H1 (cell line): ENCODE data around the gene PITPNC1. TPM values are rescaled to one million over a fixed set of nuclear protein-coding genes. Genes with fewer than 3 reads are reported as not detected.
A peak's percentile ranks its signal among the peaks of the same experiment; 100 is the strongest.

ENCODE experiments used
- CTCF ChIA-PET: fragments of 300-600 bp; sonication (Branson Sonifier 250); formaldehyde crosslinking; loops from one replicate; lab custom pipeline; 2021; ENCODE audit not compliant: partially characterized antibody; lab: Charles Lee
- POLR2A ChIA-PET: fragments of 300-600 bp; sonication (Branson Sonifier 250); formaldehyde crosslinking; loops from one replicate; lab custom pipeline; 2021; ENCODE audit warnings: inconsistent platforms; ENCODE audit not compliant: partially characterized antibody; lab: Charles Lee
- DNase-seq, 2 experiments: peaks; one replicate each; pipeline versions ENCODE4 v3.0.0 to v3.0.0-alpha.2; 2010 to 2022; ENCODE audit warnings: low spot score in 2 of 2, low read depth in 1 of 2, mixed read lengths in 1 of 2
- FAIRE-seq: peaks from 2 replicates; lab custom pipeline; 2011; peaks lifted over from hg19 to GRCh38; lab: Jason Lieb, UNC
- H2AFZ ChIP-seq: 2 replicates; pipeline ENCODE4 v1.8.1; 2012; ENCODE audit warnings: low read length, inconsistent platforms
- H2AK5ac ChIP-seq: 2 replicates; pipeline ENCODE4 v1.6.1; 2013; ENCODE audit warnings: low read depth, low read length
- H2BK120ac ChIP-seq: replicated peaks from 2 replicates; pipeline ENCODE3; 2013; ENCODE audit warnings: low read depth, low read length, inconsistent platforms
- H2BK12ac ChIP-seq: 2 replicates; pipeline ENCODE4 v1.6.1; 2013; ENCODE audit warnings: low read depth, low read length
- H2BK15ac ChIP-seq: 2 replicates; pipeline ENCODE4 v1.6.1; 2013; ENCODE audit warnings: low read length
- H2BK20ac ChIP-seq: 2 replicates; pipeline ENCODE4 v1.6.1; 2013; ENCODE audit warnings: low read length
- H2BK5ac ChIP-seq: 2 replicates; pipeline ENCODE4 v1.6.1; 2013; ENCODE audit warnings: low read depth, low read length
- H3K14ac ChIP-seq: 2 replicates; pipeline ENCODE4 v1.6.1; 2013; ENCODE audit warnings: inconsistent platforms; ENCODE audit not compliant: insufficient read length
- H3K18ac ChIP-seq: 2 replicates; pipeline ENCODE4 v1.6.1; 2013; ENCODE audit warnings: low read length; ENCODE audit errors: extremely low read depth
- H3K23ac ChIP-seq: 2 replicates; pipeline ENCODE4 v1.6.1; 2013; ENCODE audit warnings: inconsistent platforms; ENCODE audit not compliant: insufficient read length
- H3K23me2 ChIP-seq: 2 replicates; pipeline ENCODE4 v1.6.1; 2013; ENCODE audit warnings: low read depth, low read length
- H3K27ac ChIP-seq: 2 replicates; pipeline ENCODE4 v1.6.1; 2011; ENCODE audit warnings: low read depth, low read length, inconsistent platforms
- H3K27me3 ChIP-seq, 4 experiments: replicated peaks in 1 of 4; 1 replicate in 1 of 4; 2 replicates in 3 of 4; pipeline versions ENCODE4 v1.6.1 to v1.8.1; 2011 to 2013; ENCODE audit warnings: low read length in 3 of 4, mild to moderate bottlenecking in 3 of 4, inconsistent platforms in 2 of 4, mixed read lengths in 2 of 4, moderate library complexity in 1 of 4; ENCODE audit not compliant: control insufficient read depth in 3 of 4, insufficient read depth in 3 of 4; ENCODE audit errors: extremely low read depth in 1 of 4
- H3K36me3 ChIP-seq, 4 experiments: 2 replicates each; pipeline versions ENCODE4 v1.6.1 to v1.8.1; 2011 to 2013; ENCODE audit warnings: mild to moderate bottlenecking in 4 of 4, low read length in 3 of 4, moderate library complexity in 2 of 4, control low read depth in 1 of 4, inconsistent platforms in 1 of 4; ENCODE audit not compliant: insufficient read depth in 4 of 4, control insufficient read depth in 2 of 4
- H3K4ac ChIP-seq: replicated peaks from 2 replicates; pipeline ENCODE3; 2013; ENCODE audit warnings: low read length, low read depth, mixed read lengths, inconsistent platforms; ENCODE audit not compliant: insufficient read length
- H3K4me1 ChIP-seq, 4 experiments: replicated peaks in 1 of 4; 1 replicate in 1 of 4; 2 replicates in 3 of 4; pipeline versions ENCODE4 v1.6.1 to v1.8.1; 2011 to 2013; ENCODE audit warnings: low read length in 3 of 4, inconsistent platforms in 2 of 4, mixed read lengths in 1 of 4; ENCODE audit not compliant: insufficient read depth in 4 of 4, control insufficient read depth in 3 of 4
- H3K4me2 ChIP-seq, 2 experiments: 2 replicates each; pipeline versions ENCODE4 v1.6.1 to v1.8.1; 2011 to 2013; ENCODE audit warnings: low read depth in 2 of 2, low read length in 2 of 2, control low read depth in 1 of 2, inconsistent platforms in 1 of 2, mild to moderate bottlenecking in 1 of 2; ENCODE audit not compliant: insufficient read depth in 1 of 2
- H3K4me3 ChIP-seq, 4 experiments: fragments of 200-600, 300-600 bp in 1 of 4; sonication (generic), shearing (Covaris generic), sonication (Bioruptor Twin) in 1 of 4; 2 replicates each; pipeline versions ENCODE4 v1.5.1 to v1.8.1; 2011 to 2016; ENCODE audit warnings: low read length in 4 of 4, low read depth in 3 of 4, control low read depth in 2 of 4, inconsistent platforms in 2 of 4, mild to moderate bottlenecking in 2 of 4, mixed read lengths in 1 of 4, moderate library complexity in 1 of 4; ENCODE audit not compliant: insufficient read depth in 2 of 4; ENCODE audit errors: extremely low read depth in 1 of 4
- H3K56ac ChIP-seq: replicated peaks from 2 replicates; pipeline ENCODE3; 2013; ENCODE audit warnings: low read depth, mild to moderate bottlenecking, mixed read lengths, low read length, inconsistent platforms; ENCODE audit not compliant: insufficient read length
- H3K79me1 ChIP-seq: 2 replicates; pipeline ENCODE4 v1.6.1; 2013; ENCODE audit warnings: low read depth, low read length, control low read depth
- H3K79me2 ChIP-seq, 2 experiments: 2 replicates each; pipeline versions ENCODE4 v1.6.1 to v1.8.1; 2012 to 2013; ENCODE audit warnings: low read length in 2 of 2, mild to moderate bottlenecking in 2 of 2, inconsistent platforms in 1 of 2; ENCODE audit not compliant: insufficient read depth in 2 of 2, control insufficient read depth in 1 of 2
- H3K9ac ChIP-seq, 4 experiments: replicated peaks in 1 of 4; 1 replicate in 1 of 4; 2 replicates in 3 of 4; pipeline versions ENCODE4 v1.6.1 to v1.8.1; 2011 to 2013; ENCODE audit warnings: low read depth in 3 of 4, low read length in 3 of 4, control low read depth in 2 of 4, mild to moderate bottlenecking in 2 of 4, moderate library complexity in 2 of 4, inconsistent platforms in 1 of 4; ENCODE audit errors: extremely low read depth in 1 of 4
- H3K9me3 ChIP-seq, 2 experiments: 2 replicates each; pipeline versions ENCODE4 v1.6.1 to v1.8.1; 2012 to 2013; ENCODE audit warnings: mild to moderate bottlenecking in 2 of 2, moderate library complexity in 2 of 2, control low read depth in 1 of 2, inconsistent platforms in 1 of 2, low read depth in 1 of 2, low read length in 1 of 2, mixed read lengths in 1 of 2; ENCODE audit not compliant: insufficient read depth in 2 of 2
- H4K20me1 ChIP-seq, 2 experiments: replicated peaks in 1 of 2; 2 replicates each; pipeline versions ENCODE3 to v1.8.1; 2011 to 2013; ENCODE audit warnings: inconsistent platforms in 2 of 2, low read length in 2 of 2, mild to moderate bottlenecking in 1 of 2; ENCODE audit not compliant: insufficient read depth in 2 of 2, control insufficient read depth in 1 of 2
- H4K5ac ChIP-seq: 2 replicates; pipeline ENCODE4 v1.6.1; 2013; ENCODE audit warnings: low read length, low read depth, mixed read lengths, inconsistent platforms; ENCODE audit not compliant: insufficient read length
- H4K8ac ChIP-seq: 2 replicates; pipeline ENCODE4 v1.8.0; 2013; ENCODE audit warnings: mild to moderate bottlenecking, moderate library complexity, low read length, inconsistent platforms; ENCODE audit not compliant: insufficient read depth; ENCODE audit errors: extremely low read depth
- H4K91ac ChIP-seq: replicated peaks from 2 replicates; pipeline ENCODE3; 2013; ENCODE audit warnings: low read length, mixed read lengths, inconsistent platforms; ENCODE audit not compliant: insufficient read length
- BRCA1 ChIP-seq: IDR thresholded peaks from 2 replicates; pipeline ENCODE4 v1.6.1; 2012; ENCODE audit warnings: low read depth, low read length, improper control_type of control experiment
- CHD1 ChIP-seq: IDR thresholded peaks from 2 replicates; pipeline ENCODE4 v1.6.1; 2012; ENCODE audit warnings: low read depth, low read length, improper control_type of control experiment
- EGR1 ChIP-seq: IDR thresholded peaks from 2 replicates; pipeline ENCODE4 v1.6.1; 2011; ENCODE audit warnings: low read depth, low read length, borderline replicate concordance
- GABPA ChIP-seq: IDR thresholded peaks from 2 replicates; pipeline ENCODE4 v1.6.1; 2011; ENCODE audit warnings: mild to moderate bottlenecking, low read length, moderate library complexity, borderline replicate concordance; ENCODE audit not compliant: insufficient read depth
- NANOG ChIP-seq: IDR thresholded peaks from 2 replicates; pipeline ENCODE4 v1.6.1; 2011; ENCODE audit warnings: low read length, low read depth, mild to moderate bottlenecking, inconsistent platforms; ENCODE audit not compliant: insufficient read depth, poor library complexity, severe bottlenecking
- RAD21 ChIP-seq, 2 experiments: IDR thresholded peaks in 1 of 2; conservative IDR thresholded peaks in 1 of 2; 2 replicates each; pipeline ENCODE4 v1.6.1; 2011; ENCODE audit warnings: low read depth in 2 of 2, low read length in 2 of 2, improper control_type of control experiment in 1 of 2, inconsistent platforms in 1 of 2, mild to moderate bottlenecking in 1 of 2, moderate library complexity in 1 of 2
- RNF2 ChIP-seq: fragments of 200-900, 300-1000 bp; sonication (generic); IDR thresholded peaks from 2 replicates; pipeline ENCODE4 v1.7.1; 2016; ENCODE audit warnings: borderline replicate concordance, low read depth, mild to moderate bottlenecking, antibody characterized with exemption, low read length; ENCODE audit not compliant: poor library complexity, severe bottlenecking; ENCODE audit errors: missing control alignments
- SIX5 ChIP-seq: IDR thresholded peaks from 2 replicates; pipeline ENCODE4 v1.6.1; 2011; ENCODE audit warnings: mild to moderate bottlenecking, low read depth, low read length
- TAF7 ChIP-seq: optimal IDR thresholded peaks from 2 replicates; pipeline ENCODE3; 2011; ENCODE audit warnings: low read depth, mild to moderate bottlenecking, inconsistent platforms, low read length, moderate library complexity, borderline replicate concordance
- TBP ChIP-seq: IDR thresholded peaks from 2 replicates; pipeline ENCODE4 v1.6.1; 2011; ENCODE audit warnings: low read depth, low read length, improper control_type of control experiment
- TEAD4 ChIP-seq: IDR thresholded peaks from 2 replicates; pipeline ENCODE4 v1.6.1; 2012; ENCODE audit warnings: low read depth, low read length, inconsistent platforms, mixed read lengths
- ZNF274 ChIP-seq: IDR thresholded peaks from 2 replicates; pipeline ENCODE4 v1.7.0; 2012; ENCODE audit warnings: low read length, borderline replicate concordance; ENCODE audit errors: extremely low read depth
- WGBS, 2 experiments: shearing (Covaris generic) in 1 of 2; methylation state at CpG; one replicate each; pipeline versions ENCODE4 v1.1.6 to v1.1.7; 2013 to 2015; ENCODE audit warnings: low lambda C conversion rate in 2 of 2, mixed read lengths in 2 of 2, inconsistent platforms in 1 of 2, low coverage in 1 of 2, missing lambda C conversion rate in 1 of 2; ENCODE audit not compliant: insufficient replicate concordance in 2 of 2, insufficient coverage in 1 of 2, insufficient read length in 1 of 2; ENCODE audit errors: extremely low coverage in 1 of 2, missing lambda C conversion rate in 1 of 2; 5-methylcytosine and 5-hydroxymethylcytosine counted together
- polyA plus RNA-seq, 7 experiments: library from polyadenylated mRNA; depleted of rRNA in 3 of 7; stranded (reverse) in 5 of 7; unstranded in 2 of 7; fragments of >200 nt in 5 of 7; fragments of 200-250 nt in 2 of 7; gene quantifications; 1 replicate in 5 of 7; 2 replicates in 1 of 7; 4 replicates in 1 of 7; pipeline versions ENCODE4 v1.2.1 to v1.2.3, GENCODE V29; 2011 to 2013; ENCODE audit warnings: missing spikeins in 2 of 7, mixed read lengths in 2 of 7
- total RNA-seq: library from RNA; stranded (reverse); fragmentation: NEBNext Ultra II Directional; extraction: Animal tissue kit (Norgen Biotek cat#: 25700); gene quantifications from 2 replicates; pipeline ENCODE4 v1.2.1, GENCODE V29; 2021

Gene PITPNC1
- total and polyA plus RNA-seq, 2 of the 8 experiments (the other 6 are each of a cell fraction or from before 2014, with no cell fraction given) = 17.6 to 54.7 TPM

DNA sequence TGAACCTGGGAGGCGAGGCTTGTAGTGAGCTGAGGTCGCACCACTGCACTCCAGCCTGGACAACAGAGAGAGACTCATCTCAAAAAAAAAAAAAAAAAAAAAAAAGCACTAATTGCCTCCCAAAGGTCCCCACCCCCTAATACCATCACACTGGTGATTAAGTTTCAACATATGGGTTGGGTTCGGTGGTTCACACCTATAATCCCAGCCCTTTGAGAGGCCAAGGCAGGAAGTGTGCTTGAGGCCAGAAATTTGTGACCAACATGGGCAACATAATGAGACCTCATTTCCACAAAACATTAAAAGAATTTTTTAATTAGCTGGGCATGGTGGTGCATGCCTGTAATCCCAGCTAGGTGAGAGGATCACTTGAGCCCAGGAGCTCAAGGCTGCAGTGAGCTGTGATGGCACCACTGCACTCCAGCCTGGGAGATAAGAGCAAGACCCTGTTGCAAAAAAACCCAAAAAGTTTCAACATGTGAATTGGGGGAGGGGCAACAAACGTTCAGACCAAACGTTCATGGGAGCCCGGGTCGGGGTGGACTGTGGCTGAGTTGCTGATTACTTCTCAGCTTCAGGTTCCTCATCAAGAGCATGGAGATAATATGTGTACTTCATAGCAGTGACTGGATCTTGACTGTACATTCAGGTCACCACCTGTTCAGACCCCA is 278.5 kb downstream of the PITPNC1 start:
- no peaks in the 10 kb centered on the region for H3K36me3 ChIP-seq
- no peaks in the 10 kb centered on the region for H3K23me2 ChIP-seq
- H3K27me3 ChIP-seq = no peaks in the 10 kb centered on the region
- no peak overlapping the region for H3K14ac ChIP-seq
- H2BK120ac ChIP-seq = no peak overlapping the region
- no peak overlapping the region for H2AFZ ChIP-seq
- H3K27ac ChIP-seq = no peak overlapping the region
- H2BK15ac ChIP-seq = no peak overlapping the region
- POLR2A ChIA-PET = no interaction called here
- H3K79me2 ChIP-seq = no peaks in the 10 kb centered on the region
- no peak overlapping the region for H2BK12ac ChIP-seq
- no peak overlapping the region for H4K5ac ChIP-seq
- 86% methylated on average over 6 of the region's 7 CpGs; no CpG with 5 or more reads in 1 of the 2 experiments for WGBS, 2 experiments
- H3K9ac ChIP-seq = no peak overlapping the region; a peak in 1 of 7 replicates
- no peak overlapping the region for H3K4me2 ChIP-seq
- peaks cover 3 to 9% (median 5%) of the 10 kb centered on the region in 4 experiments; a peak in 5 of 7 replicates for H3K4me1 ChIP-seq
- no peak overlapping the region for H4K8ac ChIP-seq
- no peak overlapping the region for H3K18ac ChIP-seq
- H2BK5ac ChIP-seq = 0 out of 2 replicates have a peak overlapping the region, but pooled peaks have one; percentile 24
- no peak overlapping the region for H2AK5ac ChIP-seq
- H3K56ac ChIP-seq = no peak overlapping the region
- no peak overlapping the region for H4K91ac ChIP-seq
- no peak overlapping the region for H2BK20ac ChIP-seq
- no peaks in the 10 kb centered on the region for H4K20me1 ChIP-seq
- CTCF ChIA-PET = interaction anchor here (0.9 to 1.3 kb wide), 2 partner anchors 10 to 52 kb away, joined by 4 to 6 read pairs; no protein-coding TSS in a partner anchor
- no peak overlapping the region for H3K4me3 ChIP-seq
- no peak overlapping the region for H3K4ac ChIP-seq
- H3K23ac ChIP-seq = no peak overlapping the region
- DNase-seq (no peak), FAIRE-seq (no peak)
- H3K9me3 ChIP-seq = no peaks in the 10 kb centered on the region
- no peaks in the 10 kb centered on the region; the same call in 1 of the 2 replicates for H3K79me1 ChIP-seq
- no peak for TF ChIP-seq TAF7
- TF ChIP-seq TEAD4 = no peak
- TF ChIP-seq EGR1 = no peak
- TF ChIP-seq BRCA1 = no peak
- TF ChIP-seq RAD21 (IDR thresholded peaks at IDR 0.05 in 1 of 2, conservative IDR thresholded peaks at IDR 0.05 in 1 of 2; ENCODE audit: low read depth in 2 of 2, low read length in 2 of 2) = no peak
- TF ChIP-seq RNF2 = no peak
- TF ChIP-seq TBP = no peak
- no peak for TF ChIP-seq ZNF274
- TF ChIP-seq GABPA = no peak
- no peak for TF ChIP-seq NANOG
- TF ChIP-seq SIX5 = no peak
- no peak for TF ChIP-seq CHD1
